Smooth muscle cell (in vitro differentiated cells): ENCODE data around the gene STK38. TPM values are rescaled to one million over a fixed set of nuclear protein-coding genes. Genes with fewer than 3 reads are reported as not detected.
"Not testable (repeated sequence)": the region's sequence is repeated elsewhere in the genome, so short reads cannot be mapped to it uniquely, and the experiment has no call there.

Experiments
- DNase-seq: peaks from one replicate; lab custom pipeline; 2025; ENCODE audit not compliant: unreplicated experiment; lab: John Stamatoyannopoulos, UW
- H2AFZ ChIP-seq: fragments of 200-600 bp; sonication (generic); 2 replicates; pipeline ENCODE4 v1.6.0; 2016; ENCODE audit warnings: antibody characterized with exemption, low read depth, mild to moderate bottlenecking
- H3F3A ChIP-seq: fragments of 200-600 bp; sonication (generic); 2 replicates; pipeline ENCODE4 v1.6.0; 2017; ENCODE audit warnings: antibody characterized with exemption, low read depth
- H3K27ac ChIP-seq: fragments of 200-600 bp; sonication (generic); 2 replicates; pipeline ENCODE4 v1.5.1; 2016; ENCODE audit warnings: low read depth, mild to moderate bottlenecking
- H3K27me3 ChIP-seq: fragments of 200-600 bp; sonication (generic); 2 replicates; pipeline ENCODE4 v1.6.1; 2016; ENCODE audit warnings: low read depth, mild to moderate bottlenecking
- H3K36me3 ChIP-seq: fragments of 200-600 bp; sonication (generic); 2 replicates; pipeline ENCODE4 v1.5.1; 2016; ENCODE audit warnings: low read depth
- H3K4me1 ChIP-seq: fragments of 200-600 bp; sonication (generic); 2 replicates; pipeline ENCODE4 v1.5.1; 2016; ENCODE audit warnings: low read depth
- H3K4me2 ChIP-seq: fragments of 200-600 bp; sonication (generic); 2 replicates; pipeline ENCODE4 v1.6.0; 2016; ENCODE audit warnings: mild to moderate bottlenecking
- H3K4me3 ChIP-seq: fragments of 200-600 bp; sonication (generic); 2 replicates; pipeline ENCODE4 v1.5.1; 2016; ENCODE audit warnings: mild to moderate bottlenecking
- H3K79me2 ChIP-seq: fragments of 200-600 bp; sonication (generic); 2 replicates; pipeline ENCODE4 v1.6.0; 2016; ENCODE audit warnings: low read depth, mild to moderate bottlenecking
- H3K9ac ChIP-seq: fragments of 200-600 bp; sonication (generic); 2 replicates; pipeline ENCODE4 v1.6.0; 2016; ENCODE audit warnings: low read depth
- H3K9me3 ChIP-seq: fragments of 200-600 bp; sonication (generic); replicated peaks from 2 replicates; pipeline ENCODE4 v1.5.1; 2016; ENCODE audit warnings: low read depth
- H4K20me1 ChIP-seq: fragments of 200-600 bp; sonication (generic); 2 replicates; pipeline ENCODE4 v1.6.0; 2016; ENCODE audit warnings: low read depth
- CTCF ChIP-seq: fragments of 200-600 bp; sonication (generic); IDR thresholded peaks from 2 replicates; pipeline ENCODE4 v1.5.1; 2017; ENCODE audit warnings: borderline replicate concordance, mild to moderate bottlenecking, antibody characterized with exemption; ENCODE audit not compliant: insufficient read depth, poor library complexity, severe bottlenecking
- WGBS: methylation state at CpG from one replicate; pipeline ENCODE4 v1.1.7; 2016; ENCODE audit warnings: low lambda C conversion rate; 5-methylcytosine and 5-hydroxymethylcytosine counted together
- polyA plus RNA-seq: library from polyadenylated mRNA; unstranded; fragments of >200 nt; fragmentation: Nextera tagmentation; extraction: Ambion mirVana; gene quantifications from 2 replicates; pipeline ENCODE4 v1.2.1, GENCODE V29; 2016
- total RNA-seq: library from RNA; depleted of rRNA; stranded (reverse); fragments of >200 nt; gene quantifications from 2 replicates; pipeline ENCODE4 v1.2.3, GENCODE V29; 2014

The STK38 gene
- total and polyA plus RNA-seq, 2 experiments from 2014 or later: 34.5 to 34.6 TPM

GRCh38 chr6:36594029-36594815 lies 46.9 kb upstream of the STK38 start, which contains the start of gene SRSF3:
Gene SRSF3, plus strand, starts transcription at chr6:36594362. Its CDS starts 2,401 bp downstream, at chr6:36596763.
- peak; percentile 20 for TF ChIP-seq CTCF
- H3K9me3 ChIP-seq: no peaks in the 10 kb centered on the region
- H2AFZ ChIP-seq: peak within 1 kb of the TSS; percentile 92
- H3K79me2 ChIP-seq: peaks cover 50% of the 10 kb centered on the region
- peak within 1 kb of the TSS; percentile 99 for H3K9ac ChIP-seq
- peak within 1 kb of the TSS; percentile 100 for H3K4me3 ChIP-seq
- DNase-seq: peak; percentile 86
- H3K36me3 ChIP-seq: peaks cover 13% of the 10 kb centered on the region
- H3K4me2 ChIP-seq: peak within 1 kb of the TSS; percentile 100
- H3K27me3 ChIP-seq: no peaks in the 10 kb centered on the region
- H3K27ac ChIP-seq: peak within 1 kb of the TSS; percentile 98
- peaks cover 25% of the 10 kb centered on the region for H3K4me1 ChIP-seq
- H4K20me1 ChIP-seq: peaks cover 49% of the 10 kb centered on the region
- under 1% methylated on average over 58 of the region's 58 CpGs for WGBS
- H3F3A ChIP-seq: peaks cover 33% of the 10 kb centered on the region

- 2% methylated on average over 15 of the region's 15 CpGs for WGBS
- Histone ChIP-seq H2AFZ (peak overlapping the region; percentile 92), H3F3A (peaks cover 28% of the 10 kb centered on the region), H3K4me3 (peak overlapping the region; percentile 100), H3K79me2 (peaks cover 44% of the 10 kb centered on the region), H3K4me1 (peaks cover 18% of the 10 kb centered on the region), H3K9me3 (no peaks in the 10 kb centered on the region), H3K27me3 (no peaks in the 10 kb centered on the region), H3K27ac (peak overlapping the region; percentile 98), H3K4me2 (peak overlapping the region; percentile 90), H3K9ac (peak overlapping the region; percentile 82), H4K20me1 (peaks cover 43% of the 10 kb centered on the region), H3K36me3 (peaks cover 7% of the 10 kb centered on the region)
- TF ChIP-seq CTCF: no peak
- no peak for DNase-seq
Measured at GRCh38 chr6:36593569-36594028, 46.3 kb upstream of the STK38 start.

- Histone ChIP-seq H3K79me2 (peaks cover 30% of the 10 kb centered on the region), H3K36me3 (no peaks in the 10 kb centered on the region), H3K9ac (no peak overlapping the region), H3K4me2 (no peak overlapping the region), H4K20me1 (peaks cover 29% of the 10 kb centered on the region), H3K9me3 (no peaks in the 10 kb centered on the region), H3K27ac (no peak overlapping the region), H3K4me1 (peaks cover 5% of the 10 kb centered on the region), H3F3A (peaks cover 16% of the 10 kb centered on the region), H3K27me3 (no peaks in the 10 kb centered on the region), H2AFZ (no peak overlapping the region), H3K4me3 (no peak overlapping the region)
- DNase-seq: no peak
- no peak for TF ChIP-seq CTCF
- WGBS: 91% methylated on average over 12 of the region's 12 CpGs
Measured at GRCh38 chr6:36592221-36592655, 45.0 kb upstream of the STK38 start.

- no peak overlapping the region for H3K4me2 ChIP-seq
Measured at GRCh38 chr6:36590237-36590636, 43.0 kb upstream of the STK38 start.

GRCh38 chr6:36589025-36589400 lies 41.7 kb upstream of the STK38 start:
- H3K4me2 ChIP-seq, H3K4me1 ChIP-seq, H3K27ac ChIP-seq, H3K4me3 ChIP-seq, H2AFZ ChIP-seq, H3K9me3 ChIP-seq, DNase-seq, H3K9ac ChIP-seq, H3K79me2 ChIP-seq, H3K36me3 ChIP-seq, H3F3A ChIP-seq, H3K27me3 ChIP-seq, H4K20me1 ChIP-seq: not testable (repeated sequence)
- whole genome bisulfite sequencing: 93% methylated on average over 9 of the region's 9 CpGs

More at GRCh38 chr6:36590237-36590636, 43.0 kb upstream of the STK38 start:
- no peak overlapping the region for H3K27ac ChIP-seq
- no peaks in the 10 kb centered on the region for H3K27me3 ChIP-seq
- 0% methylated on average over 1 of the region's 1 CpG for WGBS
- H4K20me1 ChIP-seq: peaks cover 9% of the 10 kb centered on the region
- peaks cover 14% of the 10 kb centered on the region for H3F3A ChIP-seq
- H3K9ac ChIP-seq: no peak overlapping the region
- peaks cover 10% of the 10 kb centered on the region for H3K79me2 ChIP-seq
- no peak for DNase-seq
- H3K4me3 ChIP-seq: no peak overlapping the region
- no peaks in the 10 kb centered on the region for H3K36me3 ChIP-seq
- H3K9me3 ChIP-seq: no peaks in the 10 kb centered on the region
- H2AFZ ChIP-seq: no peak overlapping the region
- no peak for TF ChIP-seq CTCF
- peaks cover 3% of the 10 kb centered on the region for H3K4me1 ChIP-seq
